ENCODE measurements around the gene ATP6V0B. TPM values are rescaled to one million over a fixed set of nuclear protein-coding genes. Genes with fewer than 3 reads are reported as not detected.

The ATP6V0B gene
- total RNA-seq, 1 experiment from 2014 or later: 187 TPM

Other genes with a start within 250 kb of the ATP6V0B start
- gene ARTN, start 41.2 kb upstream of the ATP6V0B start, total RNA-seq (2014; rRNA removed; shearing (Covaris generic)): not detected in 2 replicates
- 23.9 and 25.2 TPM in 2 replicates for gene IPO13, start 28.0 kb upstream of the ATP6V0B start, total RNA-seq (2014; rRNA removed; shearing (Covaris generic))
- gene DPH2, start 5.0 kb upstream of the ATP6V0B start, total RNA-seq (2014; rRNA removed; shearing (Covaris generic)): 26.5 and 31.6 TPM in 2 replicates
- gene B4GALT2, start 4.2 kb downstream of the ATP6V0B start, total RNA-seq (2014; rRNA removed; shearing (Covaris generic)): 71.8 and 114 TPM in 2 replicates
- gene CCDC24, start 16.6 kb downstream of the ATP6V0B start, total RNA-seq (2014; rRNA removed; shearing (Covaris generic)): 8.8 and 13.9 TPM in 2 replicates
- gene SLC6A9, start 56.5 kb downstream of the ATP6V0B start, total RNA-seq (2014; rRNA removed; shearing (Covaris generic)): 0.40 and 2.1 TPM in 2 replicates
- gene KLF17, start 143.9 kb downstream of the ATP6V0B start, total RNA-seq (2014; rRNA removed; shearing (Covaris generic)): not detected in 2 replicates
- not detected in 2 replicates for gene KLF18, start 166.7 kb downstream of the ATP6V0B start, total RNA-seq (2014; rRNA removed; shearing (Covaris generic))
- 8.5 and 9.8 TPM in 2 replicates for gene DMAP1, start 238.5 kb downstream of the ATP6V0B start, total RNA-seq (2014; rRNA removed; shearing (Covaris generic))